RPMI8226 (cell line): ENCODE data around the gene PPFIA2.

Source experiments
- DNase-seq: peaks from one replicate; pipeline ENCODE4 v3.0.0-alpha.2; 2015

Gene PPFIA2

DNA sequence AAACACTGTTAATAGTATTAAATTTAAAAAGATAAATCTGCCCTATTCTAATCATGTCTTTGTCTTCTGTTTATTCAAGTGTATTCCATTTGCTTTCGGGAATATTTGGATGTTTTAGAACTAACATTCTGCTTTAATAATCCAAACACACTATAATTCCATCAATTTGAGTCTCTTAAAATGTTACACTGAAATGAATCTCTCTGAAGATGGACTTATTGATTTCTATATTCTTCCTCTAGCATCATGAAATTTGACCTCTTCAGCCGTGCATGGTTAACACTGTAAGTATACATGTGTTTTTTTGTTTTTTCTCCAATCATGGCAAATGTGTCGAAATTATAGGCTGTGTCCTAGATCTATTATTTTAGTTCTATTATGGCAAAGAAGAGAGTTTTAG, 342.1 kb downstream of the PPFIA2 start:
- no peak for DNase-seq

DNA sequence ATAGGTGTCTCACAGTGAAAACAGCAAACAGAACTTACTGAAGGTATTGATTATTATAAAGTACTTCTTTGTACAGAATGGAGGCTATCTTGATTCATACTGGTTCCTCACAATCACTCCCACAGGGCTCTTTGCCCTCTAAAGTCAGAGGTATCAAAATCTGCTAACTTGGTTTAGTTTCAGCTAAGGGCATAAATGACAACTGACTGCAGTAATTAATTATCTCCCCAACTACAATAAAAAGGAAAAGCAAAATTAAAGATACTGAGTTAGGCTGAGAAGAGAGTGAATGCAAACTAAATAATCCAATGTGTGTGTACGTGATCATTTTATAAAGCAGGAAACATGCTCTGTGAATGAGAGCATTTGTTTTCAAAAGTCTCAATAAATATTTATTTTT, 342.6 kb downstream of the PPFIA2 start:
- no peak for DNase-seq

DNA sequence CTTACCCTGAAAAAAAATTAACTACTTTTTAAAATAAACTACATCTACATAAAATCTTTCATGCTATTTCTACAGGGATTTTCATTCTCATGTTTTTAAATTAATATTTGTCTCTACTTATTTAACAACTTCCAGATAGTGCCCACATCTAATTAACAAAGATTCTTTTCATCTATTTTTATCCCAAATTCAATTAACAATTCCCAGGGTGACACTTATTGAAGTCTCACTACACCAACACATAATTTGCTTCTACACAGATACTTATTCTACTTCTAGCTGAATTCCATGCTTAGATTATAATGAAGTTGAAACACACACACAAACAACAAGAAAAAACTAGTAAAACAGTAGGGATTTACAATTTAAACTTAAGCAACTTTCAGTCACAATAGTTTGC, 344.7 kb downstream of the PPFIA2 start:
- no peak for DNase-seq

DNA sequence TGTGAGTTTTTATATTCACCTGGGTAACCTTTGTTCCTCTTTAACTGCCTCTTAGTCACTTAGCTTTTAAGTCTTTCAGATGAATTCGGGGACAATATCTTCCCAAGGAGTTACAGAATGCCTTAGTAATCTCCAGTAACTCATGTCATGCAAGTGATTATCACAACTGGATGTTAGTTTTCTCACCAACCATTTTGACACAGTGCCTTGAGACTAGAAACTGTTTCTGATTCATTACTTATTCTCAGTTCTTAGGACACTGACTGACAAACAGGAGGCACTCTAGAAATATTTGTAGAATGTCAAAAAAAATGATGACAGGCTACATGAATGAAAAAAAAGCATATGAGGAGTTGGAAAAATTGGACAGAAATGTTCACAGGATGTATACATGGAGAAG, 346.2 kb downstream of the PPFIA2 start:
- DNase-seq, result no peak

DNA sequence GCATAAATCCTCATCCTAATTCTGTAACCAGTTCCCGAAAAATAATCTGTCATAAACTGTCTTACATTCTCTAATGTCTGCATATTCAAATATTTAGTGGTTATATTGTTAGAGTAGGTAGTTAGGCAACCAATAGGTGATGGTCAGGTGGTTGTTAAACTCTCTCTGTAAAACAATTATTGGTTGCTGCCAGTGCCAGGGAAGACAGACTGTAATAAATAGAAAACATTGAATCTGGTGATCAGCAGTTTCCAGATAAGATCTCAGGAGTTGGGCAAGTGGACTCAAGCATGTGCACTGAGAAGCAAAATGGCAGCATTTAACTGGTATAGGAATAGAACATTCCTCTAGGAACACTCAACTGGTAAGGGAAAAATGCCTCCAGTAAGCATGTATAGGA, 355.8 kb downstream of the PPFIA2 start:
- DNase-seq, result no peak

DNA sequence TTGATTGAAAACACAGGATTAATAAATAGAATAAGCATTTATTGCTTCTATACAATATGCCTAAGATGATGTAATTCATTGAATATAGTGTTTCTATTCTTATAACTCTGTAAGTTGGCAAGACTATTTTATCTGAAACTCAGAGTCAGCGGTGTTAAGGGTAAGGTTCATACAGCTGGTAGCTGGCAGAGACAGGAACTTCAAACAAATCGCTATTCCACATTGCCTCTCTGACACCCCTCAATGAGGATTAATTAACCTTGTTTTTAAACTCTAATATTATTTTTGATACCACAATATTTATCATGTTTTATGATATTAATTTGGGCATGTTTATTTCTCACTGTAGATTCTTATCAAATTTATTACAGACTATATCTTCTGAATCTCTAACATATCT, 357.9 kb downstream of the PPFIA2 start:
- no peak for DNase-seq

DNA sequence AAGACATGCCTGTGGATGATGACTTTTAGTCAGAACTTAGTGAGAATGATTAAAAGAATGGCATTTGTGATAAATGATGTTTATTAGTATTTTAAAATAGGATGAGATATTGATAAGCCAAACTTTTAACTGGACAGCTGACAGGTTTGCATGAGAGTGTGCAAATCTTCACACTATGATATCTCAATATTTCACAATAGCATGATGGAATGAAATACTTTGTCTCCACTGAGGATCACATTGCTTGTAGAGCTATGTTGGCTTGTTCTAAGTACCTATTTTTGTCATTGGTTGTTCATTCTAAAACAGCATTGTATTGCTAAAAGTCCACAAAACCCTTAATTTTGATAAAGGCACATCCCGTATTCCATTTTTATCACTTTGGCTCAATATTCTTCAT, 359.1 kb downstream of the PPFIA2 start:
- no peak for DNase-seq

DNA sequence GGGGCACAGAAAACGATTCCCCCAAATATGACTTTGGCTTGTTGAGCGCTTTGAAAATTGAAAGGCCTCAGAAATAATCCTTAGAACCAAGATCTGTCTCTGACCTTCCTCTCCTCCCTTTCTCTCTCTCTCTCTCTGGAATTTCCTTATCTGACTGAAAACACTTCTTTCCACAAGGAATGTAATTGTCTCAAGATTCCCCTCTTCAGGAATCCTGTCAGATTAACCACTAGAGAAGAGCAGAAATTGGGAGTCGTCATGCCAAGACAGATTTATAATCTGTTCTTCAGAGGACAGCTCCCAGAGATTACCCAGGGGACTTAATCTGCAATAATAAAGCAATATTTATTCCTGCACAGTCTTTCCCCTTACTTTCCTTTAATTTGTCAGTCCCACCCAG, 363.7 kb downstream of the PPFIA2 start:
- DNase-seq, result no peak

DNA sequence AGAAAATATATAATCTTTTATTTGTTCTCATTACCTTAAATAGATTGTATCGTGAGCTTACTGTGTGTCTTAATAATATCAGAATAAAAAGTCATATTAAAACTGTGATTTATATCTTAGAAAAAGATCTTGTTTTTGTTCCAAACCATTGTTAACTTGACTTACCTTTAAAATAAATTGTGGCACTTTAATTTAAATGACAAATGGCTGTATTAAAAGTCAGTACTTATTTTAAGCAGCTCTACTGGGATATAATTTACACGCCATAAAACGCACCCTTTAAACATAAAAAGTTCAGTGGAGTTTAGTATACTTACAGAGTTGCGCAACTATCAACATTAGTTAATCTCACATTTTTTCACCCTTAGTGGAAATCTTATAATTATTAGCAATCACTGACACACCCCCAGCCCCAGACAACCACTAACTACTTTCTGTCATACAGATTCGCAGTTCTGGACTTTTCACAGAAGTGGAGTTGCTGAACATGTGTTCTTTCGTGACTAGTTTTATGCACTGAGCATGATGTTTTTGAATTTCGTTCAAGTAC, 369.5 kb downstream of the PPFIA2 start:
- no peak for DNase-seq

DNA sequence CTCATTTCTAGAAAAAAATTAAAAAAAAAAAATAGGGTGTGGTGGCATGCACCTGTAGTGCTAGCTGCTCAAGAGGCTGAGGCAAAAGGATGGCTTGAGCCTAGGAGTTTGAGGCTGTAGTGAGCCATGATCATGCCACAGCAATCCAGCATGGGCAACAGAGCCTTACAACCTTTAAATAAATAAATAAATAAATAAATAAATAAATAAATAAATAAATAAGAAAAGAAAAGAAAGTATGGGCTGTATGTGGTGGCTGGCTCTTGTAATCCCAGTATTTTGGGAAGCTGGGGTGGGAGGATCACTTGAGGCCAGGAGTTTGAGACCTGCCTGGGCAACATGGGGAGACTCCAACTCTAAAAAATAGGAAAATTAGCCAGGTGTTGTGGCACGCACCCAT, 373.0 kb downstream of the PPFIA2 start:
- DNase-seq, result no peak

DNA sequence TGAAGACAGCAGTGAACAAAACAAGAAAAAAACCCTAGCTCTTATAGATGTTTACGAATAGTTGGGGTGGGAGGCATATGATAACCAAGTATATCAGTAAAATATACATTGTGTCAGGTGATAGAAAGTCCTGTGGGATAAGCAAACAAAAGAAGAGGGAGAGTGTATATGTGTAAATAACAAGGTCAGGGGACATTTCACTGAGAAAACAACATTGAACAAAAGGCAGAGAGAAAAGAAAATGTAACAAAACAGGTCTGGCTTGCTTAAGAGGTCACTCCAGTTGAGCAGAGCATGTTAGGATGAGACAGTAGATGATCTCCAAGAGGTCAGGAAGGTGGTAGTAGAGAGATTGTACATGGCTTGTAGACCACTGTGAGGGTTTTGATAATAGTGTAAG, 377.2 kb downstream of the PPFIA2 start:
- no peak for DNase-seq

DNA sequence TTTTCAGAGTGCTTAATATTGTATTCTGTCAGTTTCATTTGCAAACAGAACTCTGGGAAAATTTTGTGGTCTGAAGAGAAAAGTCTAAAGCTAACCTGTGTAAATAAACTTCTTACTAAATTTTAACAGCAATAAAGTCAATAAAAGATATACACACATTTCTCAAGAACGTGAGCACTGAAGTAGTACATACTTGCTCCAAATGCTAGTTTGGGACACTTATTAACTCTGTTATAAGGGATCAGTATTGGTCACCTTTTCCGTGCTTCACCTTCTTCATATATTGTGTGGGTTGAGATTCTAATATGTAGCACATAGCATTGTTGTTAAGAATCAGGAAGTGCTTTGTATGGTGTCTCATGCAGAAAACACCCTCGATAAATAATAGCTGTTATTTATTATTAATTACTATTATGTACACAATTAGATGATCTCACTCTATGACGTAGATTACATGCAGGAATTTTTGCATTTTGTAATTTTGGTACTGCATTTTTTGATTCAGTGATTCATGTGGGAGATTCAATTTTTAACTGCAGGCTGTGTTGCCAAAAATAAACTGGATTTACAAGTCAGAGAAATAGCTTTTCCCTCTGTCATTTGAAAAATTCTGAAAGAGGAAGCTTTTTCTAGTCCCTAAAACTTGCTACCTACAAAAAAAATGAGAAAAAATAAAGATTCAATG, 380.4 kb downstream of the PPFIA2 start:
- DNase-seq, result no peak

DNA sequence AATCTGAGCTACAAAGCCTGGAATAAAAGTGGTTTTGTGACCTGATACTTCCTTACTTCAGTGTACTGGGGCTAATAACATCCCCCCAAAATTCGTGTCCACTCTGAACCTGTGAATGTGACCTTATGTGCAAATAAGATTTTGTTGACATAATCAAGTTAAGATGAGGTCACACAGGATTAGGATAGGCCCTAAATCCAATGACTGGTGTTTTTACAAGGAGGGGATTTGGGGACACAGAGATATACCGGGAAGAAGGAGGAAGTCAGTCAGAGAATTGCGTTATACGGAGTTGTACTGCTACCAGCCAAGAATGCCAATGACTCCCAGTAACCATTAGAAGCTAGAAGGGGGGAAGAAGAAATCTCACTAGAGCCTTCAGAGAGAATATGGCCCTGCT, 381.4 kb downstream of the PPFIA2 start:
- no peak for DNase-seq

DNA sequence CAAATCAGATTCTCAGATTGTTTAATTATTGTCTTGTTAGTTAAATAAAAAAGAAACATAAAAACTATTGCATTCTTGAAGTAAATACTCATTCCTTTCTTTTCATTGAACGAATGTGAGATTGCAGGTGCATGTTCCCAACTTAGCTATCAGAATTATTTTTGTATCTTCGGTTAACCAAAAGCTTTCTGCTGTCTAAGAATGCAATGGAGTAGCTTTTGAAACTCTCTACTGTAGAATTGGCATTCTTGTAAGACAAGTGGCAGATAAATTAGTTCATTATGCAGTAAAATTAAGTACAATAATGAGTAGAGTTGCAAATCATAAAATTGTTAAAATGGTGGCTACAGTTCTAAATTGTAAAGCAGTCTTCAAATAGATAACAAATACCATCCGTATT, 383.2 kb downstream of the PPFIA2 start:
- DNase-seq, result no peak

DNA sequence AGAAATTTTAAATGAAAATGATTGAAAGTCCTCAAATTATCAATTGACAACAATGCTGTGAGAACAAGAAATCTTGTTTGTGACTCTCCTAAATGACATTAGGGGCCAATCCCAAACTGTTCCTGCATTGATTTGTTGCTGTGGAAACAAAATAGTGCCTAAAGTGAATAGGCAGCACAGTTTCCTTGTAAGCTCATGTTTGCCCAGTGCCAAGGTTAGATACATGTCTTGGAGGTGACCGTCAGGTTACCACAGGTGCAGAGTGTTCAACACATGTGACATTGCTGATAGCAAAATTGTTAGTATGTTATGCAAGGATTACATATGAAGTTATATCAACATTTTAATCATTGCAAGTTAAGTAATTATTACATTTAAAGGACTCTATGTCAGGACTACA, 388.7 kb downstream of the PPFIA2 start:
- DNase-seq, result no peak

DNA sequence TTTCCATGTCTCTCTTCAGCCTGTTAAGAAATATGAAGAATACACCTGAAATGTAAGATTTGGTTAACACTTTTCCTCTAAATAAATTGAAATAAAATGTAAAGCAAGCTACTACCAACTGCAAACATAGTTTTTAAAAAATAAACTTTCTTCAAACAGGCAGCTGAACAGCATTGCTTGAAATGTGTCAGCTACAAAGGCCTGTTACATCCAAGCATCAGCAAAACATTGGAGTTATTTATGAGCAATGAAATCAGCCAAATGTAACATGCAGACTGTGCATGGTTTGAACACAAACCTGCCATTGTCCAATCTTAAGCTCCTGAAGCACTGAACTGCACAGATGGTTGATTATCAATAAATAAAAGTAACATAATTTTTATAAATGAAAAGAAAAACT, 390.0 kb downstream of the PPFIA2 start:
- no peak for DNase-seq

DNA sequence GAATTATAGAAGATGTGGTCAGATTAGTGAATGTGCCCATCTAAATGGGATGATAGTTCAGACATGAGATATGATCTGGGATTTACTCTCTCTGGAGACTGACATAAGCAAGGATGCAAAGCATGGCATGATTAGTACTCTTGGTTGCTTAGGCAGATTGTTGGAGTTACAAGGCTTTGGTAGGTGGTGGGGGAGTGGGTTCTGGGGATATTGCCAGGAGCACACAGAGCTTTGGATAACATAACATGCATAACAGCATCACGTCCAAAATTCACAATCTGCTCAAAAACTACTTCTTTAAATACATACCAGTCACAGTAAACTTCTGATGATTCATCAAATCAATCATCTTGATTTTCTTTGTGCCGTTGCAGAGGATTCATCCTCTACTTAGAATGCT, 393.9 kb downstream of the PPFIA2 start:
- DNase-seq, result no peak

DNA sequence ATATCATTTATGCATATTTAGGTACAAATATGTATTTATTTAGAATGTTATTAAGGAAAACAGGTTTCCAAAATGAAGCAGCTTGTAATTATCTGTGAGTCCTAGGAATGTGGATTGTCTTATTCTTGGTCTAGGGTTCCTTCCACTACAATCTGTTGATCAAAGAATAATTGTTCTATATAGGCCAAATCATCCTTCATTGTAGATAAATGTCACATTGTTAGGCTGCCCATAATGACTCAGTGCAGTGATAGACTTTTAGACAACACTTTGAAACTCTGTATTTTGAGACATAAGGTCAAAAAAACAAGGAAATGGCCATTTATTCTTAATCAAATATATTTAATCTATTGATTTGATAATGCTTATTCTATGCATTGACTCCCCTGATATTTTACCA, 398.2 kb downstream of the PPFIA2 start:
- no peak for DNase-seq

DNA sequence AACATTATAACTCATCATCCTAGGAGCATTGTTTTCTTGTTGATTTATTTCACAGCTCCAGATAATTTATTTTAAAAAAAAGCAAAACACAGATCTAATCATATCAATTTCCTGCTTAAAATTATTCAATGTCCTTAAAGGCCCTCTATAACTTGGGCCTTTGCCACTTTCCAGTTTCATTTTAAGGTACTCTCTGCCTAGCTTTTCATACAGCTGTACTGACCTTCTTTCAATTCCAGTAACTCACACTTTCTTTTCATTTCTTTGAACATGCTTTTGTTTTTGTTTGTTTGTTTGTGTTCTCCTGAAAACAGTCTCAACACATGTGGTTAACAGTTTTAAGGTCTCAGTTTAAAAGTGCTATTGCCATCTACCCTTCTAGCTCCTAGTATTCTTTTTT, 399.4 kb downstream of the PPFIA2 start:
- DNase-seq, result no peak

DNA sequence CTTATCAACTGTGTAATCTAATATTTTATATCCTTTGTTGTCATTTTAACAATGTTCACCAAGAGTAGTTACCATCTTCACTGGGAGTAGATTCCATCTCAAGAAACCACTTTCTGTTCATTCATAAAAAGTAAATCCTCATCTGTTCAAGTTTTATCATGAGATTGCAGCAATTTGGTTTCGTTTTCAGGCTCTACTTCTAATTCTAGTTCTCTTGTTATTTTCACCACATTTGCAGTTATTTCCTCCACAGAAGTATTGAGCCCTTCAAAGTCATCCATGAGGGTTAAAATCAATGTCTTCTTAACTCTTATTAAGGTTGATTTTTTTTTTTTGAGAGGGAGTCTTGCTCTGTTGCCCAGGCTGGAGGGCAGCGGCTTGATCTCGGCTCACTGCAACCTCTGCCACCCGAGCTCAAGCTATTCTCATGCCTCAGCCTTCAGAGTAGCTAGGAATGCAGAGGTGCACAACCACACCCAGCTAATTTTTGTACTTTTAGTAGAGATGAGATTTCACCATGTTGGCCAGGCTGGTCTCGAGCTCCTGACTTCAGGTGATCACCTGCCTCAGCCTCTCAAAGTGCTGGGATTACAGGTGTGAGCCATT, 404.7 kb downstream of the PPFIA2 start:
- no peak for DNase-seq

DNA sequence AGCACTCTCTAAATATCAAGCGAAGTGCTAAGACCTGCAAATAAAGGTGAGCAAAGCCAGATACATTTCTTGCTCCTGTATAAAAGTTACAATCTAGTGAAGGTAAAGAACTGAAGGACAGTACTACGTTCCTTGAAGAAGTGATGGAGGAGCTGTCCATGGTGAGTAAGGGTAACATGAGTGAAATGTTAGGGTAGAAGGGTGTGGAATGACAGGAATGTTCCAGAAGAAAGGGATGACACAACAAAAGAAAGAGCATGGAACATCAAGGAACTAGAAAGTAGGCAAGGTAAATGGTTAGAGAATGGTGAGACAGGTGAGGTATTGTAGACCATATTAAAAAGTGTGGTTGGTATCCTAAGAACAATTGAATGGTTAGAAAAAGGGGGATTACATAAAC, 408.8 kb downstream of the PPFIA2 start:
- DNase-seq, result no peak

DNA sequence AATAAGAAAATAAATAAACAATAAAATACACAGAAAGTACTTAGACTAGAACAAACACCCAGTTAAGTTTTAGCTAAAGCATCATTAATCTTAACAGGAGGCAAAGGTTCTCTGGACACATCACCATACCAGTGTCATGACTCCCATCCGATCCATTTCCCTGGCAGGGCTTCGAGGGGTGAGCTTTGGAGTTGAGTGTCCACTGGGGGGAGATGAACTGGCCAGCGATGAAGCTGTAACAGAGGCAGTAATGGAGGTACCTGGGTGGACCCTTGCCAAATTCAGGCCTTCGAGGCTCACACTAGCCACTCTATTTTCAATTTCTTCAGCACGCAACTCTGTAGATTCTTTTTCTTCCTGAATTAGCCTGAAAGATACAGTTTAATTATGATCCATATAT, 411.7 kb downstream of the PPFIA2 start:
- DNase-seq, result no peak

DNA sequence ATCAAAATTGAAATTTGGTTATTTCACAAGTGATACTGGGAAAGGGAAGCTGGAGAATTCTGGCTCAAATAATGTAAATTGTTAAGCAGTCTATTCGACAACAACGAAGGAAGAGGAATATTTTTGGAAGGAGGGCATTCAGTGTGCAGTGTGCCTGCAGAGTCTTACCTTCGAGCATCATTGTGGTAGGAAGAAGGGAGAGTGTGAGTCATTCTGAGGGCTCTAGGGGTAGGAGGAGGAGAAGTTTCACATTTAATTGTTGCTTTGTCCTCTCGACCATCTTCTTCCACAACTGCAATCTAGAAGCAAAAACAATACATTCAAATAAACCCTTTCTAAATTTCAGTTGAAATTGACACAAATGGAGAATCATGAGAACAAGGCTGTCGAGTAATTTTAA, 418.2 kb downstream of the PPFIA2 start:
- DNase-seq, result no peak

DNA sequence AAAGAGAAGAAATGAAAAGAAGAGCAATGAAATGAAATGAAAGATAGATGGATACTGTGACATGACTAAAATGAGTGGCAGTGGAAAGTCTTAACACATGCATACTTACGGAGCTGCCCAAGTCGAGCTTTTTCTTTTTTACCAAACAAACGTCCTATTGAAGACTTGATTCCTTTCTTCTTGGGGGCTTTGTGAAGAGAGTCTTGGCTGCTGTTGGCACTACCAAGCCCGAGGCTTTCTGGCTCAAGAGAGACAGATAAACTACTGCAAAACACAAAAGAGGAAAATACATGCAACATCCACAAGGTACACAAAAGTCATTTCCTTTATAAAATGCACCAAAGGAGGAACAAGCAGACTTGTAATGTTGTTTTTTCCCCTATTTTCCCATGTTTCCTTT, 420.1 kb downstream of the PPFIA2 start:
- no peak for DNase-seq

DNA sequence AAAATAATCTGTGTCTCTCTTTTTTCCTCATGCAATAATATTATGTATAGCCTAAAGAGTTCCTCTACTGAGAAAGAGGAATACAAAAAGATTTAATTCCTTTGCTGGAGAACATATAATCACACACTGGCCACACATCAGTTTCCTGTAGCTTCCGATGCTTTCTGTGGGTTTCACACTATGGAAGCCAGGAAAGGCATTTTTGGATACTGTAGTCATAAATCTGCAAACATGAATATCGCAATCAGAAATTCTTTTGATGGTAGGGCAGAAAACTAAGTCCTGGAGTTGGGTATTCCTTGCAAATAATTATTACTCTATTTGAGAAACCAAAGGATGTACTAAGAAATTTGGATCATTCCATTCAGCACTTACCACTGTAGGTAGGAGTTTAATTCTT, 421.3 kb downstream of the PPFIA2 start:
- no peak for DNase-seq
